Uterus (tissue), 2 donors: ENCODE results near the gene RFX7.

Experiments used
- POLR2A ChIP-seq, 2 donors: fragments of 450-650 bp; IDR thresholded peaks; one replicate each; pipeline ENCODE4 v1.6.1; 2016; ENCODE audit warnings: antibody characterized with exemption in 2 of 2, mild to moderate bottlenecking in 1 of 2, moderate library complexity in 1 of 2
- TF ChIP-seq, protein P1 (sequence below), 4 experiments: fragments of 200-600 bp in 2 of 4; fragments of 450-650 bp in 2 of 4; sonication (generic) in 2 of 4; IDR thresholded peaks; one replicate each; pipeline ENCODE4 v1.5.1; 2016 to 2019; ENCODE audit warnings: antibody characterized with exemption in 4 of 4, mild to moderate bottlenecking in 2 of 4, moderate library complexity in 1 of 4

DNA sequence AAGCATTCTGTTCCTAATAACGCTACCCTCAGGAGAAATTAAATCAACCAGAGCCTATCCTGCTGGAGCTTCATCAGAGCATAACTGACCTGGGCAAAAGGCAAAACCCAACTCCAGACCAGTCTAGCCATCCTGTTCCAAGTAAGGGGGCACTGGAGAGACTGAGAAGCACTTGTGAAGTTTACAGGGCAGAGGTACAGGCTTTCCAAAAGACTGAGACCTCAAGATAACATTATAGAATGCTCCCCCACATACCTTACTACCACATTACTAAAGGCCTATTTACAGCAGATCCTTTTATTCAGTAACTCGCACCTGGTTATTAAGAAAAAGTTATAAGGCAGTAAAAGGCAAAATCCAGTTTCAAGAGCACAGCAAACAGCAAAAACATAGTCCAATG is 35.5 kb downstream of the RFX7 start:
- TF ChIP-seq POLR2A (IDR thresholded peaks at IDR 0.05), result no peak
- TF ChIP-seq, protein P1, sequence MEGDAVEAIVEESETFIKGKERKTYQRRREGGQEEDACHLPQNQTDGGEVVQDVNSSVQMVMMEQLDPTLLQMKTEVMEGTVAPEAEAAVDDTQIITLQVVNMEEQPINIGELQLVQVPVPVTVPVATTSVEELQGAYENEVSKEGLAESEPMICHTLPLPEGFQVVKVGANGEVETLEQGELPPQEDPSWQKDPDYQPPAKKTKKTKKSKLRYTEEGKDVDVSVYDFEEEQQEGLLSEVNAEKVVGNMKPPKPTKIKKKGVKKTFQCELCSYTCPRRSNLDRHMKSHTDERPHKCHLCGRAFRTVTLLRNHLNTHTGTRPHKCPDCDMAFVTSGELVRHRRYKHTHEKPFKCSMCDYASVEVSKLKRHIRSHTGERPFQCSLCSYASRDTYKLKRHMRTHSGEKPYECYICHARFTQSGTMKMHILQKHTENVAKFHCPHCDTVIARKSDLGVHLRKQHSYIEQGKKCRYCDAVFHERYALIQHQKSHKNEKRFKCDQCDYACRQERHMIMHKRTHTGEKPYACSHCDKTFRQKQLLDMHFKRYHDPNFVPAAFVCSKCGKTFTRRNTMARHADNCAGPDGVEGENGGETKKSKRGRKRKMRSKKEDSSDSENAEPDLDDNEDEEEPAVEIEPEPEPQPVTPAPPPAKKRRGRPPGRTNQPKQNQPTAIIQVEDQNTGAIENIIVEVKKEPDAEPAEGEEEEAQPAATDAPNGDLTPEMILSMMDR (IDR thresholded peaks at IDR 0.05), result no peak
